CD14-positive monocyte (primary cell): Measurements from ENCODE around the gene TEPSIN. TPM values are rescaled to one million over a fixed set of nuclear protein-coding genes. Genes with fewer than 3 reads are reported as not detected.

Experiments used
- DNase-seq, 3 donors: peaks; one replicate each; pipeline ENCODE4 v3.0.0-alpha.2; 2011 to 2022
- H2AFZ ChIP-seq: 2 replicates; pipeline ENCODE4 v1.6.0; 2012; ENCODE audit warnings: mild to moderate bottlenecking, low read depth, low read length, inconsistent platforms; ENCODE audit not compliant: insufficient read depth, poor library complexity, severe bottlenecking
- H3K27ac ChIP-seq, 2 donors: 1 replicate in 1 of 2; 2 replicates in 1 of 2; pipeline ENCODE4 v1.5.1; 2012 to 2013; ENCODE audit warnings: low read length in 2 of 2, control low read depth in 1 of 2, inconsistent platforms in 1 of 2, low read depth in 1 of 2, mild to moderate bottlenecking in 1 of 2
- H3K27me3 ChIP-seq, 2 donors: one replicate each; pipeline versions ENCODE4 v1.6.0 to v1.6.1; 2011 to 2013; ENCODE audit warnings: low read length in 2 of 2; ENCODE audit not compliant: control insufficient read depth in 2 of 2, insufficient read depth in 2 of 2
- H3K36me3 ChIP-seq, 2 donors: replicated peaks in 1 of 2; 1 replicate in 1 of 2; 2 replicates in 1 of 2; pipeline versions ENCODE4 v1.5.1 to v1.6.1; 2012 to 2013; ENCODE audit warnings: low read length in 2 of 2, control low read depth in 1 of 2, inconsistent platforms in 1 of 2, mild to moderate bottlenecking in 1 of 2; ENCODE audit not compliant: insufficient read depth in 2 of 2, control insufficient read depth in 1 of 2
- H3K4me1 ChIP-seq, 2 donors: 1 replicate in 1 of 2; 2 replicates in 1 of 2; pipeline versions ENCODE4 v1.5.1 to v1.6.1; 2012 to 2013; ENCODE audit warnings: low read length in 2 of 2, control low read depth in 1 of 2, inconsistent platforms in 1 of 2, mild to moderate bottlenecking in 1 of 2, moderate library complexity in 1 of 2; ENCODE audit not compliant: insufficient read depth in 2 of 2, control insufficient read depth in 1 of 2
- H3K4me2 ChIP-seq: replicated peaks from 2 replicates; pipeline ENCODE3; 2012; ENCODE audit warnings: low read length, moderate library complexity, mild to moderate bottlenecking; ENCODE audit not compliant: poor library complexity, severe bottlenecking; ENCODE audit errors: extremely low read depth
- H3K4me3 ChIP-seq, 3 experiments: fragments of 200-600 bp in 1 of 3; sonication (generic) in 1 of 3; replicated peaks in 1 of 3; 1 replicate in 2 of 3; 2 replicates in 1 of 3; pipeline ENCODE4 v1.5.1; 2011 to 2013; ENCODE audit warnings: low read length in 3 of 3, mild to moderate bottlenecking in 3 of 3, control low read depth in 2 of 3, low read depth in 2 of 3, inconsistent platforms in 1 of 3, moderate library complexity in 1 of 3
- H3K79me2 ChIP-seq: 2 replicates; pipeline ENCODE4 v1.6.0; 2012; ENCODE audit warnings: mild to moderate bottlenecking, control low read depth, inconsistent platforms, low read length, moderate library complexity; ENCODE audit not compliant: insufficient read depth
- H3K9ac ChIP-seq: 2 replicates; pipeline ENCODE4 v1.6.0; 2017; ENCODE audit warnings: low read length, mild to moderate bottlenecking; ENCODE audit not compliant: insufficient read depth, poor library complexity, severe bottlenecking
- H3K9me3 ChIP-seq, 2 donors: replicated peaks in 1 of 2; 1 replicate in 1 of 2; 2 replicates in 1 of 2; pipeline versions ENCODE4 v1.5.1 to v1.6.1; 2012 to 2013; ENCODE audit warnings: low read length in 2 of 2, control low read depth in 1 of 2; ENCODE audit not compliant: control insufficient read depth in 1 of 2, insufficient read depth in 1 of 2
- H4K20me1 ChIP-seq: 2 replicates; pipeline ENCODE4 v1.6.0; 2012; ENCODE audit warnings: mild to moderate bottlenecking, low read length, control low read depth, moderate library complexity; ENCODE audit not compliant: insufficient read depth
- H3K27ac Mint-ChIP-seq, 7 donors: one replicate each; pipeline ENCODE4 v1.8.0; 2020; ENCODE audit warnings: mild to moderate bottlenecking in 7 of 7, mixed read lengths in 7 of 7, moderate library complexity in 6 of 7, inconsistent platforms in 2 of 7
- H3K27me3 Mint-ChIP-seq, 3 donors: one replicate each; pipeline ENCODE4 v1.8.0; 2021 to 2022; ENCODE audit warnings: low read depth in 3 of 3, mild to moderate bottlenecking in 3 of 3, mixed read lengths in 3 of 3, moderate library complexity in 3 of 3, inconsistent platforms in 1 of 3
- H3K36me3 Mint-ChIP-seq, 2 donors: one replicate each; pipeline ENCODE4 v1.8.0; 2020; ENCODE audit warnings: mixed read lengths in 2 of 2, inconsistent platforms in 1 of 2, mild to moderate bottlenecking in 1 of 2
- H3K4me1 Mint-ChIP-seq: one replicate; pipeline ENCODE4 v1.8.0; 2020; ENCODE audit warnings: mild to moderate bottlenecking, mixed read lengths
- H3K4me3 Mint-ChIP-seq, 2 donors: one replicate each; pipeline ENCODE4 v1.8.0; 2020; ENCODE audit warnings: mild to moderate bottlenecking in 2 of 2, mixed read lengths in 2 of 2, moderate library complexity in 1 of 2
- H3K9me3 Mint-ChIP-seq, 7 donors: one replicate each; pipeline ENCODE4 v1.8.0; 2020 to 2022; ENCODE audit warnings: mixed read lengths in 7 of 7, mild to moderate bottlenecking in 6 of 7, moderate library complexity in 6 of 7, inconsistent platforms in 2 of 7
- CTCF ChIP-seq: fragments of 200-600 bp; IDR thresholded peaks from one replicate; pipeline ENCODE4 v1.8.0; 2022; ENCODE audit warnings: antibody characterized with exemption, mild to moderate bottlenecking
- WGBS: methylation state at CpG from one replicate; pipeline ENCODE4 v1.1.5; 2013; ENCODE audit warnings: missing lambda C conversion rate; ENCODE audit not compliant: insufficient coverage; 5-methylcytosine and 5-hydroxymethylcytosine counted together
- intact Hi-C, 2 donors: fragments of 100-400 bp; cut with micrococcal nuclease; formaldehyde crosslinking; loops; one replicate each; pipeline versions ENCODE4 v1.15.0 to v1.15.1; 2023
- polyA plus RNA-seq, 3 donors: library from polyadenylated mRNA; depleted of rRNA in 1 of 3; unstranded in 2 of 3; stranded (reverse) in 1 of 3; fragments of 300-500 nt in 2 of 3; fragments of >200 nt in 1 of 3; fragmentation: Illumina TruSeq in 2 of 3; gene quantifications; 1 replicate in 2 of 3; 2 replicates in 1 of 3; pipeline ENCODE4 v1.2.3, GENCODE V29; 2012 to 2021

Gene TEPSIN
- polyA plus RNA-seq, 3 donors, result 3.4 to 136 (median 4.5) TPM

GRCh38 chr17:81186203-81186602, 52.7 kb downstream of the TEPSIN start:
- Histone ChIP-seq H3K4me2 (no peak overlapping the region), H2AFZ (no peak overlapping the region), H3K4me3 (no peak overlapping the region), H3K79me2 (no peaks in the 10 kb centered on the region), H3K9me3 (peaks cover 0 to 3% of the 10 kb centered on the region in 2 donors), H3K27me3 (peaks cover 0 to 20% of the 10 kb centered on the region in 2 donors), H3K4me1 (no peaks in the 10 kb centered on the region), H3K27ac (no peak overlapping the region), H4K20me1 (no peaks in the 10 kb centered on the region), H3K36me3 (no peaks in the 10 kb centered on the region), H3K9ac (no peak overlapping the region)
- Mint-ChIP-seq H3K4me3 (no peak overlapping the region), H3K27ac (peak overlapping the region in 1 of 7 donors; percentile 54), H3K36me3 (peaks cover 0 to 11% of the 10 kb centered on the region in 2 donors), H3K9me3 (peaks cover 0 to 7% (median 0%) of the 10 kb centered on the region in 7 donors), H3K27me3 (peaks cover 13 to 29% (median 17%) of the 10 kb centered on the region in 3 donors), H3K4me1 (peaks cover 2% of the 10 kb centered on the region)
- 89% methylated on average over 4 of the region's 7 CpGs for WGBS
- no peak for DNase-seq
- TF ChIP-seq CTCF, result no peak
- intact Hi-C loops, result loop anchor here in 1 of 2 donors (5.0 kb wide), 1 partner anchor 44 kb away; no protein-coding TSS in a partner anchor

- 43% methylated on average over 13 of the region's 15 CpGs for WGBS
- H3K27ac ChIP-seq, result no peak overlapping the region
- intact Hi-C loops, result no loop called here
- H3K4me2 ChIP-seq, result no peak overlapping the region
- H3K27me3 Mint-ChIP-seq, result peaks cover 13 to 29% (median 17%) of the 10 kb centered on the region in 3 donors
- peaks cover 0 to 3% of the 10 kb centered on the region in 2 donors for H3K9me3 ChIP-seq
- no peaks in the 10 kb centered on the region for H3K79me2 ChIP-seq
- peaks cover 0 to 20% of the 10 kb centered on the region in 2 donors for H3K27me3 ChIP-seq
- TF ChIP-seq CTCF, result no peak
- H3K4me3 Mint-ChIP-seq, result peak overlapping the region in 1 of 2 donors; percentile 55
- no peak for DNase-seq
- H3K27ac Mint-ChIP-seq, result peak overlapping the region in 1 of 7 donors; percentile 4
- peaks cover 2% of the 10 kb centered on the region for H3K4me1 Mint-ChIP-seq
- no peaks in the 10 kb centered on the region for H3K36me3 ChIP-seq
- no peaks in the 10 kb centered on the region for H3K4me1 ChIP-seq
- H3K9me3 Mint-ChIP-seq, result peaks cover 0 to 7% (median 0%) of the 10 kb centered on the region in 7 donors
- H2AFZ ChIP-seq, result no peak overlapping the region
- no peak overlapping the region for H3K9ac ChIP-seq
- H3K4me3 ChIP-seq, result no peak overlapping the region
- peaks cover 0 to 4% of the 10 kb centered on the region in 2 donors for H3K36me3 Mint-ChIP-seq
- H4K20me1 ChIP-seq, result no peaks in the 10 kb centered on the region
Observed at GRCh38 chr17:81184555-81184954, 54.3 kb downstream of the TEPSIN start.
